ENCODE data around the gene TMEM184B. TPM values are rescaled to one million over a fixed set of nuclear protein-coding genes. Genes with fewer than 3 reads are reported as not detected.

The TMEM184B gene
- total and polyA plus RNA-seq, 12 donors, result 20.8 to 51.6 (median 42.3) TPM

Other genes with a start within 250 kb of the TMEM184B start
- 10 to 100 TPM; 17.4 to 30.7 (median 22.1) TPM for gene PICK1, start 215.6 kb downstream of the TMEM184B start, total RNA-seq
- gene PICK1, start 215.6 kb downstream of the TMEM184B start, polyA plus RNA-seq, result 10 to 100 TPM; 27.3 to 32.9 TPM
- under 1 TPM in 1 of 10 donors, not detected in 9; 0.34 TPM for gene SLC16A8, start 188.8 kb downstream of the TMEM184B start, total RNA-seq
- gene SLC16A8, start 188.8 kb downstream of the TMEM184B start, polyA plus RNA-seq, result under 1 TPM; 0.19 to 0.22 TPM
- gene BAIAP2L2, start 162.3 kb downstream of the TMEM184B start, total RNA-seq, result under 1 TPM in 6 of 10 donors, not detected in 4; 0.12 to 0.36 (median 0.17) TPM
- under 1 TPM; 0.28 to 0.37 TPM for gene BAIAP2L2, start 162.3 kb downstream of the TMEM184B start, polyA plus RNA-seq
- 10 to 100 TPM in 8 of 10 donors, 1 to 10 TPM in 2; 8.8 to 17.1 (median 13.5) TPM for gene PLA2G6, start 91.2 kb downstream of the TMEM184B start, total RNA-seq
- gene PLA2G6, start 91.2 kb downstream of the TMEM184B start, polyA plus RNA-seq, result 10 to 100 TPM in 1 of 2 donors, 1 to 10 TPM in 1; 6.0 to 35.1 TPM
- 10 to 100 TPM in 4 of 10 donors, 1 to 10 TPM in 6; 2.9 to 21.2 (median 5.3) TPM for gene MAFF, start 71.0 kb downstream of the TMEM184B start, total RNA-seq
- 10 to 100 TPM in 1 of 2 donors, 1 to 10 TPM in 1; 6.5 to 21.4 TPM for gene MAFF, start 71.0 kb downstream of the TMEM184B start, polyA plus RNA-seq
- 10 to 100 TPM; 64.1 to 88.1 (median 78.6) TPM for gene CSNK1E, start 44.4 kb upstream of the TMEM184B start, total RNA-seq
- gene CSNK1E, start 44.4 kb upstream of the TMEM184B start, polyA plus RNA-seq, result 10 to 100 TPM; 81.6 to 83.4 TPM
- gene KCNJ4, start 182.2 kb upstream of the TMEM184B start, total RNA-seq, result 10 to 100 TPM in 9 of 10 donors, 1 to 10 TPM in 1; 4.9 to 93.3 (median 43.9) TPM
- 10 to 100 TPM in 1 of 2 donors, 1 to 10 TPM in 1; 7.6 to 19.5 TPM for gene KCNJ4, start 182.2 kb upstream of the TMEM184B start, polyA plus RNA-seq
- gene KDELR3, start 195.1 kb upstream of the TMEM184B start, total RNA-seq, result 10 to 100 TPM in 3 of 10 donors, 1 to 10 TPM in 7; 3.4 to 12.9 (median 7.9) TPM
- 10 to 100 TPM in 1 of 2 donors, 1 to 10 TPM in 1; 9.4 to 11.5 TPM for gene KDELR3, start 195.1 kb upstream of the TMEM184B start, polyA plus RNA-seq
- gene DDX17, start 233.3 kb upstream of the TMEM184B start, total RNA-seq, result 100 to 1,000 TPM; 156 to 236 (median 169) TPM
- gene DDX17, start 233.3 kb upstream of the TMEM184B start, polyA plus RNA-seq, result 100 to 1,000 TPM in 1 of 2 donors, 10 to 100 TPM in 1; 76.2 to 241 TPM